SK-N-SH (cell line): Measurements from ENCODE around the gene COL21A1.

Experiments
- CTCF ChIP-seq: fragments of 200-600 bp; sonication (generic); IDR thresholded peaks from 2 replicates; pipeline ENCODE4 v1.6.1; 2017; ENCODE audit warnings: antibody characterized with exemption, mild to moderate bottlenecking, moderate library complexity
- POLR2AphosphoS5 ChIP-seq: IDR thresholded peaks from 2 replicates; pipeline ENCODE4 v1.6.1; 2012; ENCODE audit warnings: low read depth, low read length
- RAD21 ChIP-seq: IDR thresholded peaks from 2 replicates; pipeline ENCODE4 v1.6.1; 2012; ENCODE audit warnings: mild to moderate bottlenecking, low read length
- SMC3 ChIP-seq: IDR thresholded peaks from 2 replicates; pipeline ENCODE4 v1.6.1; 2012; ENCODE audit warnings: low read depth, low read length, improper control_type of control experiment
- TCF12 ChIP-seq: IDR thresholded peaks from 2 replicates; pipeline ENCODE4 v1.4.0; 2012
- USF1 ChIP-seq: IDR thresholded peaks from 2 replicates; pipeline ENCODE4 v1.4.0; 2012; ENCODE audit warnings: low read depth, borderline replicate concordance

- TF ChIP-seq CTCF (no peak), TCF12 (no peak), USF1 (no peak), SMC3 (no peak), RAD21 (no peak), POLR2AphosphoS5 (no peak)
Observed at GRCh38 chr6:56043761-56044160, 203.6 kb downstream of the COL21A1 start.
